Stimulated activated CD8-positive, alpha-beta memory T cell treated with anti-CD3 and anti-CD28 coated beads, Interleukin-15, amount 100 ng/mL, for 24 hours (primary cell): Measurements from ENCODE around the gene PLCE1.
"Not testable (repeated sequence)": the region's sequence is repeated elsewhere in the genome, so short reads cannot be mapped to it uniquely, and the experiment has no call there.

Experiments used
- DNase-seq: peaks from one replicate; pipeline ENCODE4 v3.0.0-alpha.2; 2020; ENCODE audit warnings: low read depth

The PLCE1 gene

GRCh38 chr10:93993782-93994437 is at the start of gene PLCE1:
TSS of gene PLCE1 (plus strand) at chr10:93993931. CDS start at chr10:94031047, 37,116 bp downstream.
- no peak for DNase-seq

DNA sequence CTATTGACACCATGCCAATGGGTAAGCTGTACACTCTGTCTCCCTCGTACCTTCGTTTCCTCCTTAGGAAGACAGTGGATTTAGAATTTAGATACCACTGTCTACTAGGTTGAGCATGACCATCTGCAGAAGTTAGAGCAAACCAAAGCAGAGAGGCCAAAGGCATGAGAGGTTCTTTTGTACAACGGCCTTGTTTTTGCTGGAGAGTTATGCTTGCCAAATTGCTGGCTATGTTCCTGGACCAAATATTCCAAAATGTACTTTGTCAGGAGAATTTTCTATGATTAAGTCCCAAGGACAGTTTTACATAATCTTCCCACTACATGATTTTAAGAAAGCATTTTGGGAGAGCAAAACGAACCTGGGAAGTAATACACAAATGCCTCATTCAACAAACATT is 47.9 kb upstream of the PLCE1 start:
- DNase-seq = no peak

DNA sequence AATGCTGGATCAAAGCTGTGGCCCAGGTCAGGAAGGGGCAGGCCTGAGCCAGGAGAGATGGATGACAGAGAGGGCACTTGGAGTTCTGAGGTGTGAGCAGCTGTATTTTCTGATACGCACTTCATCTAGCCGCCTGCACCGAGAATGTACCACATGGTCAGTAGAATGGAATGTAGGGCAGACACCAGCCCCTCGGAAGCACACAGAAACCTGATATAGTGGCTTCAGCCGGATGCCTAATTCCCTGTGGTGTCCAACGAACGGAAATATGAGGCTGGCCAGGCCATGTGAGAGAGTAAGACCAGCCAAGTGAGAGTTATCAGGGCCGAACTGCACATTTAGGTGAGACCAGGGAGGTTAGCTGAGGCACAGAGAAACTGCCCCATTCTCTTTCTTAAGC is 46.7 kb upstream of the PLCE1 start:
- no peak for DNase-seq

DNA sequence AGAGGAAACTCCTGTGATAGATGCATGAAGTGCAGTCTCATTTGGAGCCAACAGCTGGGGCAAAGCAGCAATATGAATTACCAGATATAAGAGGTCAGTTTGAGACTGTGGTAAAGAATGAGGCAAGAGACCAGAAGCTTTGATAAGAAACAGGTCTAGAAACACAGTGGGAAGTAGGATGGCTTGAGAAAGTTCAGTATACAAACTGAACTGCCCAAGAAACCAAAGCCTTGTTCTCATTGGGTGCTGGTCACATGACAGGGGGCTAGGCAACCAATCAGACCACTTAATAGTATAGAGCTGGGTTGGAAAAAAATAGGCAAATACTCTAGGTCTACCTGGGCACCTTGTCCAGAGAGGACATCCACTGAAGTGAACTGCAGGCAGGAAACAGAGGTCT is 46.2 kb upstream of the PLCE1 start:
- DNase-seq = no peak

GRCh38 chr10:93951905-93952304 is 41.8 kb upstream of the PLCE1 start:
- DNase-seq = no peak

GRCh38 chr10:93954299-93954698 is 39.4 kb upstream of the PLCE1 start:
- no peak for DNase-seq

DNA sequence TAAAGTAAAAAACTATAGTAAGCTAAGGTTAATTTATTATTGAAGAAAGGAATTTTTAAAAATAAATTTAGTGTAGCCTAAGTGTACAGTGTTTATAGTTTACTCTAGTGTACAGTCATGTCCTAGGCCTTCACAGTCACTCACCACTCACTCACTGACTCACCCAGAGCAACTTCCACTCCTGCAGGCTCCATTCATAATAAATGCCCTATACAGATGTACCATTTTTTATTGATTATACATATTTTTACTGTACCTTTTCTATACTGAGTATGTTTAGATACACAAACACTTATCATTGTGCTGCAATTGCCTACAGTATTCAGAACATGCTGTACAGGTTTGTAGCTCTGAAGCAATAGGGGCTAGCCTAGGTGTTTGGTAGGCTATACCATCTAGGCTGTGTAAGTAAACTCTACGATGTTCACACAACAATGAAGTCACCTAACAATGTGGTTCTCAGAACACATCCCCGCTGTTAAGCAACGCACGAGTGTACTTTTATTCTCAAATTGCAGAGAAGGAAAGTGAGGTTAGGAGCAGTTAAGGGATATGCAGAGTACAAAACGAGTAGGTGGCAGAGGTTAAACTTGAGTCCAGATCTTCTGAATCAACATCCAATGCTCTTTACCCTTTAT is 38.9 kb upstream of the PLCE1 start:
- DNase-seq = no peak

DNA sequence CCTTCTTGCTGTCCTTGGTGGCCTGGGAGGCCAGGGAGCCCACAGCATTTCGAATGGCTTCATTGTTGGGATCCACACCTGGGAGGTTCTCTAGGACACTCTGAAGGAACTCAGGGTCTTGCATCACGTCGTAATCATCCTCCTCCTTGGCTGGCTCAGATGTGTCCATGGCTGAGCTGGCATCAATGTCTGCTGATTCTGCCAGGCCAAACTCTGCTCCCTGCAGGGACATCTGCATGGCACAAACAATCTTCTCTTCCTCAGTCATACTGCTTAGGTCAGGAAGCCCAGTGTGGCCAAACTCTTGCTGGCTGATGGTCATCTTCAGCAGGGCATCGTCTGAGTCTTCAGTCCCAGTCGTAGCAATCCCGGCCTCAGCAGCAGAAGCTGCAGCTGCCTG is 34.9 kb upstream of the PLCE1 start:
- DNase-seq = no peak

- not testable (repeated sequence) for DNase-seq
Observed at GRCh38 chr10:93960988-93961387, 32.7 kb upstream of the PLCE1 start.

DNA sequence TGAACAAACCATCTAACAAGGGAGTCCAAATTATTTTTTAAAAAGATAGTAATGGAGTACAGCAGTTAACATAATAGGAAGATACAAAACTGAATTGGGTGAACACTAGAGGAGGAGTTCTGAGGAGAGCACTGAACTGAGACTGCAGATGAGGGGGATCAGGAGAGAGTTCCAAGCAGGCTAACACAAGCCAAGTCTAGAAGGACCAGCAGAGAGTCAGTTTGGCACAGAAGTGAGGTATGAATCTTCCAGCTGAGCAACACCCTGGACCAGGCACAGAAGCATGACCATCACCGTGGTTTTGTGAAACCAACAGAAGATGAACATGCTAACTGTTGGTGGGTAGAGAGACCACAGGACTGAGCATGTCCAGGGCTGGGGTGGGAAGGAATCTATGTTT is 30.8 kb upstream of the PLCE1 start:
- no peak for DNase-seq

GRCh38 chr10:93963434-93963833 is 30.3 kb upstream of the PLCE1 start:
- no peak for DNase-seq

DNA sequence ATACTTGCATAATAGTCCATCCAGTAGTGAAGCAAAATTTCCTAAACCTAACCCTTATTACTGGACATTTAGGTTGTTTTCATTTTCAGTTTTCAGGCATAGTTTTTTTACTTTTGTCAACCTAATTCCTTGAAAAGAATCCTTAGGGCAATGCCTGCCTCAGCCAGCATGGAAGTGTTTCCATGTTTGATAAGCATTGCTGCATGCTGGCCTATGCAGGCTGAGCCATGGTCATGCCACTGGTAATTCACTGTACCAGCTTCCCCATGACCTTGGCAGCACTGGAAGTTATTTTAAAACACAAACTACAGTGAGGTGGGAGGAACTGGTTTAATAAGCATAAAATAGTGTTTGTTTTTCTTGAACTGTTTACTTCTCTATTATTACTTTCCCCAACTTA is 27.8 kb upstream of the PLCE1 start:
- no peak for DNase-seq

DNA sequence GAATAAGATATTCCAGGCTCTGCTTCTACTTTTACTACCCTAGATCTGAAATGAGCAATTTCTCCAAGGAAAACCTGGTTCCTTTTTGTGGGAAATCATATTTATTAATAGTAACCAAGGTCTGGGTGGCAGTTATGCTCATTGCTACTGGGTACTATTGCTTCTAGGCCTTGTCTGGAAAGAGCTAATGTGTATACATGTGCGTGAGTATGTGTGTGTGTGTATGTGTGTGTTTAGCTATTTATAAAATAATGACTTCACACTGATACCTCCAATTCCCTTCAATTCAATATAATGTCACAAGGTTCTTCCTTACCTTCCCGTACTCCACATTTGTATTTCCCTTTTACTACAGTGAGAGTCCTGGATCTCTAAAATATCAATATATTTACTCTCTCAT is 26.0 kb upstream of the PLCE1 start:
- DNase-seq = no peak

DNA sequence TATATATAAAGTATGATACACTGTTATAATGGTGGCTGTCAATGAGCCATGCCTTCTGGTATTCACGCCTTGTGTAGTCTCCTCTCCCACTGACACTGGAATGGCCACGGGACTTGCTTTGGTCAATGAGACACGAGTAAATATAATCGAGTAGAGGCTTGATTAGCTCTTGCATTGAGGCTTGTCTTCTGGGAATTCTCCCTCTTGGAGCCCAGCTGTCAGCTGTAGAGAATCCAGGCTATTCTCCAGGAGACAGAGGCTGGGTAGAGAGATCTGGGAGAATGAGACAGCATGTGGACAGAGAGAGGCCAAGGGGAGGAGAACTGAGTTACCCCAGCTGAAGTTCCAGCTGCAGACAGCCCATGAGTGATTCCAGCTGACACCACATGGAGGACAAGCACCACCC is 25.2 kb upstream of the PLCE1 start:
- DNase-seq = no peak

- DNase-seq = not testable (repeated sequence)
Observed at GRCh38 chr10:93970433-93971010, 23.2 kb upstream of the PLCE1 start.

DNA sequence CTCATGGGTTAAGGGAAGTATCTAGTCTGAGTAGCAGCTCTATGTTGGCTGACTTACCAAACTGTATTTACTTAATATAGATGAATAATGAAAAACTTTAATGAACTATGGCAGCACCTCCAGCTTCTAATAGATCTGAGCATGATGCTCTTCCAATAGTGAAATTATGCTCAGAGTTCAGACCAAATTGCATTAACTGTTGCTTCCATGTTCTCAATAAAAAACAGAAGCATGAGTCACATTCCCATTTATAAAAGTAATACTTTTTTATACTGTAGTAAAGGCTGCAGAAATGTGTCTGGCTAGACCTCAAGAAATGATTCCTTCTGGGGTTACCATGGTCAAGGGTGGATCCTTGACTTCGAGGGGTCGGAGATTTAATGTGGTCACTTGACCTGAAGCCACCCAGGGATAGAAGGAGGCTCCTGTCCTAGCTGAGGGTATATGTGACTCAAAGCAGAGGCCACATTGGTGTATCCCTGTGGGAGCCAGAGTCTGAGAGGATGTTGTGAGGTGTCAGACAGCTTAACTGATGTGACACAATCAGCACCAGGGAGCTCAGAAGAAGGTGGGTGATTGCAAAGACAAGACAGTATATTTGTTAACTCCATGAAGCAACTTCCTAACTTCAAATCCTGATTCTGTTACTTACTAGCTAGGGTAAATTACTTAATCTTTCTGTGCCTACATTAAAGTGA is 19.8 kb upstream of the PLCE1 start:
- no peak for DNase-seq

DNA sequence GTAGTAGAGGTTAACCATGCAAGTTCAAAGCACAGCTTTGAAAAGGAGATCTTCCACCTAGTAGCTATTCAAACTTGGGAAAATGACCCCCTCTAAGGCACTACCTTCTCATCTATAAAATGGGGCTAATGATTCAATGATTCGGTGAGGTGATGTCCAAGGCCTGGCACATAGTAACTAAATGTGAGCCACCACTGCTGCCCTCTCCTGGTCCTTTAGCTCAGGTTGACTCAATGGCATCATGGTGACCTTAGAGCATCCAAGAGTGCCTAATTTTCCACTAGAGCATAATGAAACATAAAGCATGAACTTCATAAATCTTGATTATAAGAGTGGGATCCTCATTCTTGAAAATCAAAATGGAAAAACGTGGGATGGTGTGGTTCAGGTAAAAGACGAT is 16.3 kb upstream of the PLCE1 start:
- DNase-seq = no peak

DNA sequence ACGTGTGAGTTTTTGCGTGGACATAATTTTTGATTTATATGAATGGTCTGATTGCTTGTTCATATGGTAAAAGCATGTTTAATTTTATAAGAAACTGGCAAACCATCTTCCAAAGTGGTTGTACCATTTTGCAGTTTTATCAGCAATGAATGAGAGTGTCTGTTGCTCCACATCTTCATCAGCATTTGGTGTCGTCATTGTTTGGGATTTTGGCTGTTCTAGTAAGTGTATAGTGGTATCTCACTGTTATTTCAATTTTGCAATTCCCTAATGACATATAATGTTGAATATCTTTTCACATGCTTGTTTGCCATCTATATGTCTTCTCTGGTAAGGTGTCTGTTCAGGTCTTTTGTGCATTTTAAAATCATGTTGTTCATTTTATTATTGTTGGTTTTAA is 13.2 kb upstream of the PLCE1 start:
- no peak for DNase-seq

DNA sequence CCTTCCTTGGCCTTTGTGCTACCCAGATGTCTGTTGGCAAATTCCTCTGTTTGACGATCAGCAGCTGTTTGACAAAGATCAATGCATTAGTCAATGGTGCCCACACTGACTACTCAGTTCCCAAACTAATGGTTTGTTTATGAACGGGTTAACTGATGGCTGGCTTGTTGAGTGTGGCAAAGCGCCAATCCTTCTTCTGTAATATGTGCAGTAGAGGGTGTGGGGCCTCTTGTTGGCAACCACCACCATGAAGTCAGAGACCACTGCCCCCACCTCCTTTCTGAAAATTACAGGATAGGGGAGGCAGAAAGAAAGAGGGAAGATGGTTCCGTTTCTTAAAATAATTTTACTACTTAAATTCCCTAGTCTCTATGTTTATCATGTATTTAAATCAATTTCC is 2.6 kb upstream of the PLCE1 start:
- DNase-seq = no peak

DNA sequence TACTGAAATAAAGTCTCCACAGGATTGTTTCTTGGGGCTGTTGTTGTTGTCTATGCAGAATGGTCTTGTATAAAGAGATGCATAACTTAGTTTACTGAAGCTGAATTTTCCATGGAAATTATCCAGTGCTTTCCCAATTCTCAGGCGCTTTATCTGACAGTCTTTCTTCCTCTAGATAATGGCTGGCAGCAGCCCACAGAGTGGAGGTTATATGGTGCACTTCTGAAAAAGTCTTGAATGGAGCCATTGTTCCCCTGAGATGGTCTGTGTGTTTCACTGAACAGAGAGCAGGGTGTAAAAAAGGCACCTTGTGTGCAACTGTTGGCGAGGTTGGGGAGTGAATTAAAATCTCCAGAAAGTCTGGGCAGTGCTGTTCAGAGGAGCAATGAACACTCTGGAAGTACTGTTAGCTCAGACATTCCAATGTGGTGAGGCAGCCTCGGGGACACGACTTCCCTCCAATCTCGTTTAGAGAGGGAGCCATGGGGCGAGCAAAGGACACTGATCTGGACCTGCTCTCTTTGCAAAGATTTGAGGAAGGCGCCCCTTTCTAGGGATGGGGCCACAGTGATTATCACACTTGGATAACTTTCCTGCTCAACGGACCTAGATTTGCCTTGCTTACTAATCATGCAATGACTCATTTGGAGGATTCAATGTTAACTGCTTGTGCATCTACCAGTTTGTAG is 2.0 kb upstream of the PLCE1 start:
- no peak for DNase-seq

DNA sequence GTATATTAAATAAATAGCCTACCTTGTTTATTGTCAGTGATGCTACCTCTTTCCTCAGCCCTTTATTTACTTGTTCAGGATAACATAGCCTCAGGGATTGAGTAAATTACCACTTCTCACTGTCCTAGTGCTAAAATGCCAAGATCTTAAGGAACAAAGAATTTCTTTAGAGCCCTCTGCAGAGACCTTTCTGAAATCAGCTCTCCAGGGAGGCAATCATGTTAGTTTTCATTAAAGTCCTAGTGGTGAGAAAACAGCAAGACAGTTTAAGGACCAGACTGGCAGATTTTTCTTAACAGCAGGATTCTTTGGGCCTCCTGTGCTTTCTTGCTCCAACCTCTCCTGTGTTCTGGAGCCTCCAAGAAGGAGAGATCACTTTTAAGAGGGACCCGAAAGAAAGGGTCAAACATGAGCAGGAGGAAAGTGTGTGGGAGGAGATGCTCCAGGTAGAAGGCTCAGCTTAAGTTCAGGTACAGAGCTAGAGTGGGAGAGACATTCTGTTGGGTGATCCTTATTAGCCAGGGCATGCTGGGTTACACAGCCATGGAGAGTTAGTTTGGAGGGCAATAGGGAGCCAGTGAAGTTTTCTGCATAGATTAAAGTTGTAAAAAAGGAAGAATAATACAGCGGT is 1.2 kb upstream of the PLCE1 start:
- no peak for DNase-seq

DNA sequence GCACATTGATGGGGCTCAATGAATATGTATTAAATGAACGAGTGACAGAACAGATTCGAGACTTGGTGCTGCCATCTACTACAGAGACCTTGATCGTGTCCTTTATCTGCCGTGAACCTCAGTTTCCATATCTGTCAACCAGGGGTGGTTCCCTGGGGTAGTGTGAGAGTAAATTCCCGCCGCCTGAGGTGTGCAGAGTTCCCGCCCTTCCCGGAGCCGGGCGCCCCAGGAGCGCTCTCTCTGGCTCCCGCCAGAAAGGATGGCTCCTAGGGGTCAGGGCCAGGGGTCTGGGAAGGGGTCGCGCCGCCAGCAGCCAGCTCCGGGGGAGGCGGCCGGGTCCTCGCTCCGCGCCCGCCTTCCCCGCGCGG is 333 bp upstream of the PLCE1 start:
- no peak for DNase-seq
